ENCODE data around the gene OTOP2.

GRCh38 chr17:74892974-74893911 is 30.8 kb upstream of the OTOP2 start, which contains the start of gene FADS6:
- no peak for TF ChIP-seq EZH2phosphoT487 (IDR thresholded peaks at IDR 0.05; ENCODE audit: insufficient read depth, low read depth)
- peak; percentile 81 for TF ChIP-seq EZH2 (IDR thresholded peaks at IDR 0.05; ENCODE audit: insufficient read depth, poor library complexity, severe bottlenecking)
